ENCODE measurements around the gene HSPA9. TPM values are rescaled to one million over a fixed set of nuclear protein-coding genes. Genes with fewer than 3 reads are reported as not detected.

Gene HSPA9
- total and polyA plus RNA-seq, 2 of the 13 experiments (the other 11 are each of a cell fraction or from before 2014, with no cell fraction given), result 165 to 478 TPM

DNA sequence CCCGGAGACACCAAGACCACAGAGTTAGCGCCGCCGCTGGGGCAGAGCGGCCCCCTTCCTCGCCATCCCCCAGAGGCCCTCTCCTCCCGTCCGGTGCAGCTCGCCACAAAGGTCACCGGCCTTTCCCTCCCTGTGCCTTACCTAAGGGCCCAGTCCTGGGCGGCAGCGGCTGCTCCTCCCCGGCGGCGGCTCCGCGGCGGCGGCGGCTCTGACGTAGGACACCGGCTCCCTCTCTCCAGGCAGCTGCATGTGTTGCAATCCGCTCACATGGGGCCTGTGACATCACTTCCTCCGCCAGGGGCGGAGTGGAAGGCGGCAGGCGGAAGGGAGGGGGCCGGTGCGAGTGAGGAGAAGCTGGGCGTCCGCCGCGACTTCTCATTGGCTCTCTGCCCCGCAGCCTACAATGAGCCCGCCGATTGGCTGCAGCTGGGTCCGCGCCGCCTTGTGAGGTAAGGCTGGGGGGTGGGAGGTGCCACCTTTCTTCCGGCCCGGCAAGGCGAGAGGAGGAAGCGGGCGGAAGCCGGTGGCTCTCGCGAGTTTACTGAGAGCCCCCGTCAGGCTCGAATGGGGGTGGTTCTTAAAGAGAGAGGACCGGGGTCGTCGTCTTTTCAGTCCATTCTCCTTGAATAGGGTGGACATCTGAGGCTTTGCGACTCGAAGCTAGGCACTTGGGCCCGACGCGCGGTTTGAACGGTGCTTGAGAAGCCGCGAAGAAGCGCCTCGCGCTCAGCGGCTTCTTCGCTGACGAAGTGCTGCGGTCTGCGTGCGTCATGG lies 32.1 kb downstream of the HSPA9 start, which contains the start of gene ETF1 (continued):
- TF ChIP-seq, protein P1, sequence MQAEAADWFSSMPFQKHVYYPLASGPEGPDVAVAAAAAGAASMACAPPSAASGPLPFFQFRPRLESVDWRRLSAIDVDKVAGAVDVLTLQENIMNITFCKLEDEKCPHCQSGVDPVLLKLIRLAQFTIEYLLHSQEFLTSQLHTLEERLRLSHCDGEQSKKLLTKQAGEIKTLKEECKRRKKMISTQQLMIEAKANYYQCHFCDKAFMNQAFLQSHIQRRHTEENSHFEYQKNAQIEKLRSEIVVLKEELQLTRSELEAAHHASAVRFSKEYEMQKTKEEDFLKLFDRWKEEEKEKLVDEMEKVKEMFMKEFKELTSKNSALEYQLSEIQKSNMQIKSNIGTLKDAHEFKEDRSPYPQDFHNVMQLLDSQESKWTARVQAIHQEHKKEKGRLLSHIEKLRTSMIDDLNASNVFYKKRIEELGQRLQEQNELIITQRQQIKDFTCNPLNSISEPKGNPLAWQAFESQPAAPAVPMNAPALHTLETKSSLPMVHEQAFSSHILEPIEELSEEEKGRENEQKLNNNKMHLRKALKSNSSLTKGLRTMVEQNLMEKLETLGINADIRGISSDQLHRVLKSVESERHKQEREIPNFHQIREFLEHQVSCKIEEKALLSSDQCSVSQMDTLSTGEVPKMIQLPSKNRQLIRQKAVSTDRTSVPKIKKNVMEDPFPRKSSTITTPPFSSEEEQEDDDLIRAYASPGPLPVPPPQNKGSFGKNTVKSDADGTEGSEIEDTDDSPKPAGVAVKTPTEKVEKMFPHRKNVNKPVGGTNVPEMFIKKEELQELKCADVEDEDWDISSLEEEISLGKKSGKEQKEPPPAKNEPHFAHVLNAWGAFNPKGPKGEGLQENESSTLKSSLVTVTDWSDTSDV (CRISPR knock-in tag; IDR thresholded peaks at IDR 0.05), result peak; percentile 13; the same call in 1 of the 2 replicates
- TF ChIP-seq, protein P2, sequence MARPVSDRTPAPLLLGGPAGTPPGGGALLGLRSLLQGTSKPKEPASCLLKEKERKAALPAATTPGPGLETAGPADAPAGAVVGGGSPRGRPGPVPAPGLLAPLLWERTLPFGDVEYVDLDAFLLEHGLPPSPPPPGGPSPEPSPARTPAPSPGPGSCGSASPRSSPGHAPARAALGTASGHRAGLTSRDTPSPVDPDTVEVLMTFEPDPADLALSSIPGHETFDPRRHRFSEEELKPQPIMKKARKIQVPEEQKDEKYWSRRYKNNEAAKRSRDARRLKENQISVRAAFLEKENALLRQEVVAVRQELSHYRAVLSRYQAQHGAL (CRISPR knock-in tag; IDR thresholded peaks at IDR 0.05; ENCODE audit: not compliant biosample characterization), result no peak
- TF ChIP-seq ERF (CRISPR knock-in tag; IDR thresholded peaks at IDR 0.05) (peak; percentile 79; the same call in 1 of the 2 replicates), ZNF776 (CRISPR knock-in tag; IDR thresholded peaks at IDR 0.05) (no peak), TEAD3 (CRISPR knock-in tag; optimal IDR thresholded peaks at IDR 0.05; ENCODE audit: borderline replicate concordance) (peak; percentile 11), RAD21 (CRISPR knock-in tag; IDR thresholded peaks at IDR 0.05) (peak; percentile 49), NFYC (CRISPR knock-in tag; IDR thresholded peaks at IDR 0.05) (peak; percentile 98), DR1 (CRISPR knock-in tag; IDR thresholded peaks at IDR 0.05) (peak; percentile 84), HOXA5 (CRISPR knock-in tag; IDR thresholded peaks at IDR 0.05) (peak; percentile 80; the same call in 1 of the 2 replicates), FOXA1 (IDR thresholded peaks at IDR 0.05) (no peak), FOXA1 (CRISPR knock-in tag; IDR thresholded peaks at IDR 0.05) (no peak), TMF1 (CRISPR knock-in tag; IDR thresholded peaks at IDR 0.05; ENCODE audit: low read depth) (peak; percentile 84), NFIC (IDR thresholded peaks at IDR 0.05; ENCODE audit: low read length) (no peak), MAF1 (CRISPR knock-in tag; IDR thresholded peaks at IDR 0.05; ENCODE audit: borderline replicate concordance) (0 out of 2 replicates have a peak, but pooled peaks have one; percentile 23), ZC3H4 (CRISPR knock-in tag; IDR thresholded peaks at IDR 0.05; ENCODE audit: borderline replicate concordance) (no peak), ZNF335 (CRISPR knock-in tag; IDR thresholded peaks at IDR 0.05) (peak; percentile 91; the same call in 1 of the 2 replicates)
- TF ChIP-seq, protein P3, sequence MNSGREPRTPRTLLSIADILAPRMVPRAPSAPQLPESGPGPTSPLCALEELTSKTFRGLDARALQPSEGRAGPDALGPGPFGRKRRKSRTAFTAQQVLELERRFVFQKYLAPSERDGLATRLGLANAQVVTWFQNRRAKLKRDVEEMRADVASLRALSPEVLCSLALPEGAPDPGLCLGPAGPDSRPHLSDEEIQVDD (CRISPR knock-in tag; IDR thresholded peaks at IDR 0.05; ENCODE audit: borderline replicate concordance), result 0 out of 2 replicates have a peak, but pooled peaks have one; percentile 80
- TF ChIP-seq, protein P4, sequence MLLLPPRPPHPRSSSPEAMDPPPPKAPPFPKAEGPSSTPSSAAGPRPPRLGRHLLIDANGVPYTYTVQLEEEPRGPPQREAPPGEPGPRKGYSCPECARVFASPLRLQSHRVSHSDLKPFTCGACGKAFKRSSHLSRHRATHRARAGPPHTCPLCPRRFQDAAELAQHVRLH (CRISPR knock-in tag; IDR thresholded peaks at IDR 0.05; ENCODE audit: borderline replicate concordance, low read depth), result peak; percentile 70; the same call in 1 of the 2 replicates
- TF ChIP-seq, protein P5, sequence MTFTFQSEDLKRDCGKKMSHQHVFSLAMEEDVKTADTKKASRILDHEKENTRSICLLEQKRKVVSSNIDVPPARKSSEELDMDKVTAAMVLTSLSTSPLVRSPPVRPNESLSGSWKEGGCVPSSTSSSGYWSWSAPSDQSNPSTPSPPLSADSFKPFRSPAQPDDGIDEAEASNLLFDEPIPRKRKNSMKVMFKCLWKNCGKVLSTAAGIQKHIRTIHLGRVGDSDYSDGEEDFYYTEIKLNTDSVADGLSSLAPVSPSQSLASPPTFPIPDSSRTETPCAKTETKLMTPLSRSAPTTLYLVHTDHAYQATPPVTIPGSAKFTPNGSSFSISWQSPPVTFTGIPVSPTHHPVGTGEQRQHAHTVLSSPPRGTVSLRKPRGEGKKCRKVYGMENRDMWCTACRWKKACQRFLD (CRISPR knock-in tag; IDR thresholded peaks at IDR 0.05; ENCODE audit: borderline replicate concordance), result no peak; the same call in 1 of the 2 replicates
- TF ChIP-seq, protein P6, sequence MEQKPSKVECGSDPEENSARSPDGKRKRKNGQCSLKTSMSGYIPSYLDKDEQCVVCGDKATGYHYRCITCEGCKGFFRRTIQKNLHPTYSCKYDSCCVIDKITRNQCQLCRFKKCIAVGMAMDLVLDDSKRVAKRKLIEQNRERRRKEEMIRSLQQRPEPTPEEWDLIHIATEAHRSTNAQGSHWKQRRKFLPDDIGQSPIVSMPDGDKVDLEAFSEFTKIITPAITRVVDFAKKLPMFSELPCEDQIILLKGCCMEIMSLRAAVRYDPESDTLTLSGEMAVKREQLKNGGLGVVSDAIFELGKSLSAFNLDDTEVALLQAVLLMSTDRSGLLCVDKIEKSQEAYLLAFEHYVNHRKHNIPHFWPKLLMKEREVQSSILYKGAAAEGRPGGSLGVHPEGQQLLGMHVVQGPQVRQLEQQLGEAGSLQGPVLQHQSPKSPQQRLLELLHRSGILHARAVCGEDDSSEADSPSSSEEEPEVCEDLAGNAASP (CRISPR knock-in tag; IDR thresholded peaks at IDR 0.05; ENCODE audit: borderline replicate concordance), result peak; percentile 71; the same call in 1 of the 2 replicates
- TF ChIP-seq, protein P7, sequence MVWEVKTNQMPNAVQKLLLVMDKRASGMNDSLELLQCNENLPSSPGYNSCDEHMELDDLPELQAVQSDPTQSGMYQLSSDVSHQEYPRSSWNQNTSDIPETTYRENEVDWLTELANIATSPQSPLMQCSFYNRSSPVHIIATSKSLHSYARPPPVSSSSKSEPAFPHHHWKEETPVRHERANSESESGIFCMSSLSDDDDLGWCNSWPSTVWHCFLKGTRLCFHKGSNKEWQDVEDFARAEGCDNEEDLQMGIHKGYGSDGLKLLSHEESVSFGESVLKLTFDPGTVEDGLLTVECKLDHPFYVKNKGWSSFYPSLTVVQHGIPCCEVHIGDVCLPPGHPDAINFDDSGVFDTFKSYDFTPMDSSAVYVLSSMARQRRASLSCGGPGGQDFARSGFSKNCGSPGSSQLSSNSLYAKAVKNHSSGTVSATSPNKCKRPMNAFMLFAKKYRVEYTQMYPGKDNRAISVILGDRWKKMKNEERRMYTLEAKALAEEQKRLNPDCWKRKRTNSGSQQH (CRISPR knock-in tag; IDR thresholded peaks at IDR 0.05; ENCODE audit: low read depth), result peak; percentile 34; the same call in 1 of the 2 replicates
